EH (cell line): Measurements from ENCODE around the gene USH2A.
A peak's percentile ranks its signal among the peaks of the same experiment; 100 is the strongest.

Experiments used
- DNase-seq: peaks from one replicate; pipeline ENCODE4 v3.0.0-alpha.2; 2015; ENCODE audit warnings: low read depth

USH2A gene

GRCh38 chr1:216123446-216124191, 299.6 kb downstream of the USH2A start:
- no peak for DNase-seq

DNA sequence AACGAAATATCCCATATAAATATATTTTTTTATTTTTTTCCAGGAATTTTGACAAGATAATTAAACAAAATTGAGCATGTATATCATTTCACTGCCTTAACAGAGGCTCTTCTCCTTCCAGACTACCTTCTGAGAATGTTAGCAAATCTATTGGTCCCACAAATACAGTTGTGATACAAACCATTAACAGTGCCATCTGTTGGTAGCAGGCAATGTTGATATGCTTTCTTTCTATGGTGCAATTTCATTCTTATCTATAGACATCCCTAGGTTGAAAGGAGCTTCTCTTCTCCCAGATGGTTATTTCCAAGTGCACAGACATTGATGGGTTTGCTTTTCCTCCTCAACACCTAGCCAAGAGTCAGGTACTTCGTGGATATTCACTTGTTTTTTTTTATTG, 303.6 kb downstream of the USH2A start:
- DNase-seq, result peak; percentile 55

GRCh38 chr1:216114180-216114579, 309.1 kb downstream of the USH2A start:
- DNase-seq, result no peak

DNA sequence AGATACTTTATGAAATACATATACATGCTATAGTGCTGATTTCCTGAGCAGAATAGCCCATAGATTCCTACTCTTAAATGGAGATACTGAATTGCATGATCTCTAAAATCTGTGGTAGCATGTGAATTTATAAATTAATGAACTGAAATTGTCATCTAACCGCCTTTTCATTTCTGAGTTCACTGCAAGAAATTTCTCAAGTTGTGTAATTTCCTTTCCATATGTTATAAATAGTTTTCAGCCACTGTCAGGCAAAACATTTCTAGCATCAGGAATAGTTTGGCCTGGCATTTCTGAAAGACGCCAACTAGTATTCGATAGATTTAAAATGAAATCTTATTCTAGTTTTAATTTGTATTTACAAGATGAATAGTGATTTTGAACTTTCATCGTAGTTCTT, 310.1 kb downstream of the USH2A start:
- no peak for DNase-seq

DNA sequence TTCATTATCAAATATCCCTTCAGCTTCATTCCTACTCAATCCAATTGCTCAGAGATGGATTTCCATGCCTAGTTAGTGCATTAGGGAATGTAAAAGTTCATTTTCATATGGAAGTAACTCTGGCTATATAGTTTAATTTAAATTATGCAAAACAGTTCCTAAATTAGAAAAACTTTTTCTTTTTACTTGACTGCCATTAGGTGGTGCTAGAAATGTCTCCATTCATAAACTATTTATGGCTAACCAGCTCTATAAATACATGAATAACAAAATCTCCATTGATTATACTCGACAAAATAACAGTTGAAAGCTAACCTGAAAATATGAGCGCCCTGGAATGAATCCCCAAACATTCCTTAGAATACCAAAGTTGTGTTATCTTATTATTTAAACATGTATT, 311.4 kb downstream of the USH2A start:
- peak; percentile 1 for DNase-seq

DNA sequence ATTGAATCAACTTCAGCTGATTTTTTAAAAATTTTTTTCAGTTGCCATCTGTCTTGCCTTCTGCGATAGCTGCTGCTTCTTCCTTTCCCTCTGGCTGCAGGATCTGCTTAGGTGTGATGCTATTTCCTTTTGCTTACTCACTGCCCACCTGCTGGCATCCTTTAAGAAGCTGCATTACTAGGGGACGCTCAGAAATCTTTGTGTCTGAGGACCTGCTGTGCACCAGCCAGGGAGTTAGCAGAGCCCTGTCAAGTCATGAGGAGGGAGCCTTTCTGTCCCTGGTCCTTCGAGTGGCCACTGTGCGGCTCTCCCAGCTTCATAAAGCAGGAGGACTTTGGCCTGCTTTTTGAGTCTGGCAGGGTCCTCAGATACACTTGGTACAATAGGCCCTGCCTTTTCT, 327.8 kb downstream of the USH2A start:
- no peak for DNase-seq

- no peak for DNase-seq
These were observed 332.7 kb downstream of the USH2A start for GRCh38 chr1:216090556-216090955.

DNA sequence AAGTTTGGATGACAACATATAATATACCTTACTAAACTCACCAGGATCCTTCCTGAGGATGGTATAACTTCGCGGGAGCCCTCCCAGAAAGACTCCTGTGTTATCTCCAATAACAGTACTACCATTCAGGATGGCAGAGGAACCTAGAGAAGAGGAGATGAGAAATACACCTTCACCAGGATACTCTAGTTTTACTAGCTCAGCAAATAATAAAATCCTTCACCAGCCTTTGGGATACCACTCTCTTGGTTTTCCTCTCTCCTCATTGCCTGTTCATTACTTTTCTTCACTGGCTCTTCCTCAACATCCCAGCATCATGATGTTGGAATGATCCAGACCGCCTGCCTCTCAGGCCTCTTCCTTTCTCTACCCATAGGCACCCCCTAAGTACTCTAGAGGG, 336.6 kb downstream of the USH2A start:
- no peak for DNase-seq

GRCh38 chr1:216081445-216081844, 341.8 kb downstream of the USH2A start:
- no peak for DNase-seq

DNA sequence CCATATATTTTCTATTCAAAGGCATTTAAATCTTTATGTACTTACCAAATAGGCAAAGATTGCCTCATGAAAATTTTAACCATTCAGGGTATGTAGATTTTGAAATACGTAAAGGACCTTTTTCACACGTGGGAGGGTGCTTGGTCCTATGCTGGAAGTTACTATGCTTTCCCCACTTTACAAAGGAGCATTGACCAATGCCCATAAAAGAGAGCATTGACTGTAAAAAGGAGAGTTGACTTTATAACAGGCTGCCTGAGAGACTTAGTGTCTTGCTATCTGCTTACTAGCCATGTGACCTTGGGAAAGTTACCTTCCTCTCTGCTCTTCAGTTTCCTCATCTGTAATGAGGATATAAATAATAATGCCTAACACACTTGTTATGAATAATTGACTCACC, 346.5 kb downstream of the USH2A start:
- DNase-seq, result no peak

GRCh38 chr1:216075339-216075738, 347.9 kb downstream of the USH2A start:
- peak; percentile 58 for DNase-seq

DNA sequence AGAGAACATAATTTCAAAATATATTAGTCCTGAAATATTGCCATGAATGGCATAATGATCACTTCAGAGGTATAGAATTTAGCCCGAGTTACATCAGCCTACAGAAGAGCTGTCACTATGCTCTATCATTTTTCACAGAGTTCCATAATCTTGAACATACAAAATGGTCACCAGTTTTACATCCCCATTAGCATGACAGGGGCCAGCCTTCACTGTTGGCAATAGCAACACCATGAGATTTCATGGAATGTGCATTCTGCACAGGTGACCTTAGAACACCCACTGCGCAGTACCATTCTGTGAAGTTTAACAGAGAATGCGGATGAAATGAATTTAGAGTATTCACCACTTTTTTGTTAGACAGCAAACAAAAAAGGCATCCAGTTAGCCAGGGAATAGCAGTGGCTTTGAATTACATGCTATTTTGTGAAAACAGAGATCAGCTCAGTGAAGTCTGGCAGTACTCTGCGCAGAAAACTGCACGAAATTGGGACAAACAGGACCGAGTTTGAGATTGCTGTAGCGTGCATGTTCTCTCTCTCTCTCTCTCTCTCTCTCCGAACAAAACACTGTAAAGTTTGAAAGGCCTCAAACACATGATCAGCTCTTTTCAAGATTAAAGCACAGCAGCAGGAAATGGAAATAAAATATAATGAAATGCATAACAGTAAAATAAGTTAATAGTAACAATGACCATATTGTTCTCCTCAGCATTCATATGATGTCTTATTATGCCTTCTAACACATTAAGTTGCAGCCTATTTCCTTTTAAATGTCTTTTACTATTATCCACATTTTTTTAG, 349.3 kb downstream of the USH2A start:
- DNase-seq, result no peak

DNA sequence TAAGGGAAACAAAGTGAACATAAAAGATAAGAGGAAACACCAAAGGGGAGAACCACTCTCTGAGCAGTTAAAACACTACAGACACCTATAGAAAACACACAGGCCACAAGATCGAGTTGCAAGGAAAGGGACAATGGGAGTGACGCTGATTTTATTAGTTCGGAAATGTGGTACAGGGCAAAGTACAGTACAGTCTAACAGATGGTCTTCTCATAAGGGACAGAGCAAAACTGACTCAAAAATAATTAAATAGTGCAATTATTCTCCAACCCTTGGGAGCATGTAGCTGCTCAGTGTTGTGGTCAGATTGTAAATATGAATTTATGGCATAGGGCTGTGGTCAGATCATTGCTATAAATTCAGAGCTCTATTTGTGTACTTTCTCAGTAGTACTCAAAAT, 352.0 kb downstream of the USH2A start:
- DNase-seq, result no peak

- DNase-seq, result no peak
These were observed 358.6 kb downstream of the USH2A start for GRCh38 chr1:216064643-216065042.

- DNase-seq, result no peak
These were observed 365.3 kb downstream of the USH2A start for GRCh38 chr1:216057947-216058346.

GRCh38 chr1:216057063-216057462, 366.2 kb downstream of the USH2A start:
- DNase-seq, result no peak

GRCh38 chr1:216055004-216055403, 368.2 kb downstream of the USH2A start:
- DNase-seq, result no peak

GRCh38 chr1:216054600-216054999, 368.6 kb downstream of the USH2A start:
- DNase-seq, result no peak

- DNase-seq, result no peak
These were observed 372.2 kb downstream of the USH2A start for GRCh38 chr1:216051071-216051470.

GRCh38 chr1:216049741-216050430, 373.4 kb downstream of the USH2A start:
- no peak for DNase-seq

DNA sequence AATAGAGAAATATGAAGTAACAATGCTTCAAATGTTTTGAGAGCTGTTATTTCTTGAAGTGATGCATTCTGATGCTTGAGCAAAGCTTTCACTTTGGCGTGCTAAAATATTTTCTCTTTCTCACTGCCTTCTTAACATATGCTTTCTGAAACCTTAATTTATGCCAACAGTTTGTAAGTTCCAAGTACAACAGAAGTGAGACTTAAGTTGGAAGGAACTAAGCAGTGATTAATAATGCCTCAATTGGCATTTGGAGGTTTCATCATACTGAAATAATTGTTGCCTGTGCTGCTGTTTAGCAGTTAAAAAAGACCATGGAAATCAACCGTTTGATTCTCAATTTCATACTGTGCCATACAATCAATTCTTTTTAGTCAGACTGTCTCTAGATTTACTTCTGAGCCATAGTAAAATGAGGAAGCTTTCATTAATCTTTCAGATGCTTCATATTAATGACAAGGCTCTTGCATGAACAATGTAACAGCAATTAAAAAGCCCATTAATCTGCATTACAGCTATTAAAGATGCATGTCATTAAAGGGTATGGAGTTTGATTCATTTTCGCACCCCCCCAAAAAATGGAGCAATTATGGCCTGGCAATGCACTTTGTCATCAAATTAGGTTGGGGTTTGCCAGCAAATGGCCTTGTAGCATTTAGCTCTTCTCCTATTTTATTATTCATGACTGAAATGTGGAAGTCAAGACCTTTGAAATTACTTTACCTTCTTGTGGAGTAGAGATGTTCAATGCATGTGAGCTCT, 375.3 kb downstream of the USH2A start:
- DNase-seq, result no peak

DNA sequence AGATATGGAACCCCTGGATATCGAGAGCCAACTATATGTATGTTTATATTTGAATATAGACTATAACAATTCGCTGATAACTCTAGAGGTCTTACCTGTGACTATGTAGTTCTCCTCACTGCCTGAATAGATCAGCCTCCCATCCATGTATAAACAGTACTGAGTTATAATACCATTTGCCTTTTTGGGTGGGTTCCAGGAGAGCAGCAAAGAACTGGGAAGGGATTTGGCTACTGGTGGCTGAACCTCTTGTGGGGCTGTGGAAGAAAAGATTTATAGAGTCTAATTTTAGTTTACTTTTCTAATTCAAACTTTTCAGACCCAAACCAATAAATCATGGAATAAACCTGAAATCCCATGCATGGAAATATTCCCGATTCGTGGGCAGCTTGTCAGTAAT, 376.9 kb downstream of the USH2A start:
- peak; percentile 9 for DNase-seq
